ENCODE results near the gene CRIP1. TPM values are rescaled to one million over a fixed set of nuclear protein-coding genes. Genes with fewer than 3 reads are reported as not detected.

Gene CRIP1
- total RNA-seq, 1 donor from 2014 or later: 65.9 TPM

DNA sequence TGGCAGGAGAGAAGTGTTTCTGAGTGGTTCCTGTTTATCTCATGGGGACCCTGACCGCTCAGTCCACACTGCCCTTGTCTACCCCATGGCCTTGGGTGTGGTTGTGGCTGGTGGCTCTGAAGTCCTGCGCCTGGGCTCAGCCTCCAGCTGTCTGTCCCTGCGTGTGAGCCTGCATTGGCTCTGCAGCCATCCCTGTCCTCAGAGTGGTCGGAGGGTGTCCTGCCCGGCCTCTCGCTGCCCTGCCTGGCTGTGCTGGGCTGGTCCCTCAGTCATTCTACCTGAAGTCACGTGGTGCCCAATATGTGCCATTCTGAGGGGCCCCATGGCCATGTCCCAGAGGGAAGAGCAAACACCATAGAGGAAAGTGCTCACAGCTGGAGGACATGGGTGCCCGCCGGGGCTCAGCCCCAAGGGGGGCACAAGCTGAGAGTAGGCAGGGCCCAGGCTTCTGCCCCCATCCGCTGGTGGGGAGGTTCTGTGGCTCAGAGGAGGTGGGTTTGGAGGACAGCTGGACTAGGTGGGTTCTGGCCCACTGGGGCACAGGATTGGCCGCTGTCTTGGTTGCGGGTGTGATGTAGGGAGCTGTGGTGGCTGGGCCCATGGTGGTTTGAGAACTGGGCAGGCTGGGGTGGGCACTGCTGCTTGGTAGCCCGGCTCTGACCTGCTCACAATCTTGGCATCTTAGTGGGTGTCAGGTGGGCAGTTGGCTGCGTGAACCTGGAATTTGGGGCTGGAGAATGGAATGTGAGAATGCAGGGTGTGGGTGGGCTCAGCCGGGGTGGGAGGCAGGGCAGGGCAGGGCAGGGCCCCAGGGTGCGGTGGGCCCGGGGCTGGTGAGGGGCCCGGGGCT lies 16.0 kb downstream of the CRIP1 start:
- no peak overlapping the region for H3K27ac ChIP-seq (replicated peaks)
- H3K27me3 ChIP-seq (ENCODE audit: low read depth): peaks cover 6% of the 10 kb centered on the region
- H3K36me3 ChIP-seq: peaks cover 9% of the 10 kb centered on the region
- no peaks in the 10 kb centered on the region for H3K4me1 ChIP-seq
- no peaks in the 10 kb centered on the region for H3K9me3 ChIP-seq (replicated peaks)
- intact Hi-C loops (cut with micrococcal nuclease): no loop called here
- H3K4me3 ChIP-seq: no peak overlapping the region
- TF ChIP-seq, protein P1, sequence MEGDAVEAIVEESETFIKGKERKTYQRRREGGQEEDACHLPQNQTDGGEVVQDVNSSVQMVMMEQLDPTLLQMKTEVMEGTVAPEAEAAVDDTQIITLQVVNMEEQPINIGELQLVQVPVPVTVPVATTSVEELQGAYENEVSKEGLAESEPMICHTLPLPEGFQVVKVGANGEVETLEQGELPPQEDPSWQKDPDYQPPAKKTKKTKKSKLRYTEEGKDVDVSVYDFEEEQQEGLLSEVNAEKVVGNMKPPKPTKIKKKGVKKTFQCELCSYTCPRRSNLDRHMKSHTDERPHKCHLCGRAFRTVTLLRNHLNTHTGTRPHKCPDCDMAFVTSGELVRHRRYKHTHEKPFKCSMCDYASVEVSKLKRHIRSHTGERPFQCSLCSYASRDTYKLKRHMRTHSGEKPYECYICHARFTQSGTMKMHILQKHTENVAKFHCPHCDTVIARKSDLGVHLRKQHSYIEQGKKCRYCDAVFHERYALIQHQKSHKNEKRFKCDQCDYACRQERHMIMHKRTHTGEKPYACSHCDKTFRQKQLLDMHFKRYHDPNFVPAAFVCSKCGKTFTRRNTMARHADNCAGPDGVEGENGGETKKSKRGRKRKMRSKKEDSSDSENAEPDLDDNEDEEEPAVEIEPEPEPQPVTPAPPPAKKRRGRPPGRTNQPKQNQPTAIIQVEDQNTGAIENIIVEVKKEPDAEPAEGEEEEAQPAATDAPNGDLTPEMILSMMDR (IDR thresholded peaks at IDR 0.05; ENCODE audit: borderline replicate concordance): no peak
- no peak for DNase-seq

DNA sequence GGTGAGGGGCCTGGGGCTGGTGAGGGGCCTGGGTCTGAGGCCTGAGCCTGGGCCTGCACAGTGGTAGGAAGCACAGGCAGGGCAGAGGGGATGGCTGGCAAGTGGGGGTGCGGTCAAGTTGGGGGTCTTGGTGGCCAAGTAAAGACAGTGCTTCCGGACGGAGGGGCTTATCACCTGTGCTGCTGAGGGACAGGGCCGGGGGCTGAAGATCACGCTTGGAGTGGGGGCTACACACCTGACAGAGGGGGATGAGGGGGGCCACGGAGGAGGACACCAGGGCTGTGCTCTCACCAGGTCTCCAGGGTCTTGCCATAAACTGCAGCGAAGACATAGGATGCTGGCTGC lies 16.6 kb downstream of the CRIP1 start:
- no peaks in the 10 kb centered on the region for H3K4me1 ChIP-seq
- no peaks in the 10 kb centered on the region for H3K9me3 ChIP-seq (replicated peaks)
- no peak overlapping the region for H3K4me3 ChIP-seq
- no peak for DNase-seq
- H3K36me3 ChIP-seq: peaks cover 9% of the 10 kb centered on the region
- no peak overlapping the region for H3K27ac ChIP-seq (replicated peaks)
- intact Hi-C loops (cut with micrococcal nuclease): no loop called here
- TF ChIP-seq, protein P1 (IDR thresholded peaks at IDR 0.05; ENCODE audit: borderline replicate concordance): no peak
- peaks cover 12% of the 10 kb centered on the region for H3K27me3 ChIP-seq (ENCODE audit: low read depth)

DNA sequence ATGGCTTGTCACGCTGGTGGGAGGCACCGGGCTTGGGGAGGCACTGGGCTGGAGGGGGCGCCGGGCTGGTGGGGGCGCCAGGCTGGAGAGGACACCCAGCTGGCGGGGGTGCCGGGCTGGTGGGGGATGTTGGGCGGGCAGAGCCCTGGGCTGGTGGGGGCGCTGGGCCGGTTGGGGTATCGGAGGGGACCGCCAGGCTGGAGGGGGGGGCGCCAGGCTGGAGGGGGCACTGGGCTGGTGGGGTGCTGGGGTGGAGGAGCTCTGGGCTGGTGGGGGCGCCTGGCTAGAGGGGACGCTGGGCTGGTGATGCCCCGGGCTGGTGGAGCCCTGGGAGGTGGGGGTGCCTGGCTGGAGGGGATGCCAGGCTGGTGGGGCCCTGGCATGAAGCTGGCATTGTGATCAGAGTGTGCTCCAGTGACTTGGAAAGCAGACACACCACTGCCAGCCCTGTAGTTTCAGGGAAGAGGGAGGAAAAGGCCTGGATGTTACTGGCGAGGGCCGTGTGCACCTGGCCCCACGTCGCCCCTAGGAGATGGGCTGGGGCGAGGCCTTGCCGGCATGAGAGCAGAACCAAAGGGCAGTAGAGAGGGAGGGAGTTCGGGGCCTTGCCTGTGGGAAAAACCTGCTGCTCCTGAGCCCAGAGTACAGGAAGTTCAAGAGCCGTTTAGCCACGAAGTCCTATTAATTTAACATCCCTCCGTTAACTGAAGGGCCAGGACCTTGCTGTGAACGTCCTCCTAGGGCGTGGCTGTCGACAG lies 17.4 kb downstream of the CRIP1 start:
- TF ChIP-seq, protein P1 (IDR thresholded peaks at IDR 0.05; ENCODE audit: borderline replicate concordance): no peak
- H3K27me3 ChIP-seq (ENCODE audit: low read depth): peaks cover 20% of the 10 kb centered on the region
- H3K9me3 ChIP-seq (replicated peaks): no peaks in the 10 kb centered on the region
- intact Hi-C loops (cut with micrococcal nuclease): no loop called here
- no peak for DNase-seq
- H3K4me1 ChIP-seq: no peaks in the 10 kb centered on the region
- peaks cover under 1% of the 10 kb centered on the region for H3K36me3 ChIP-seq
- H3K27ac ChIP-seq (replicated peaks): no peak overlapping the region
- no peak overlapping the region for H3K4me3 ChIP-seq

DNA sequence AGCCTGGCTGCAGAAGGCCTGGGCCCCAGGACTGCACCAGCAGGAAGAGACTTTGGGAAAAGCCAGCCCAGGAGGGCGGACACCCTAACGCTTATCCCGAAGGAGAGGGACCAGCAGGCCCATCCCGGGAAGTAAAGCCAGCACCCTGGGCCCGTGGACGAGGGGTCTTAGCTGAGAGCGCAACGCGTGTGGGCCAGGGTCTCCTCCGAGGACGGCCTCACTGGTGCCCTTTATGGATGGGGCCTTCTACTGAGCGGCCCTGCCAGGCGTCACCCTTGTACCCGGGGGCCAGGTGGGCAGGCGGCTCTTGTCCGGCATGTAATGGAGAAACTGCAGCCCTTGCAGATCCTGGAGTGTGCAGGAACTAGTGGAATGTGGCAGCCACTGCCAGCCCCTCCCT lies 18.4 kb downstream of the CRIP1 start:
- Histone ChIP-seq H3K27me3 (ENCODE audit: low read depth) (peaks cover 30% of the 10 kb centered on the region), H3K4me1 (no peaks in the 10 kb centered on the region), H3K9me3 (replicated peaks) (no peaks in the 10 kb centered on the region), H3K36me3 (no peaks in the 10 kb centered on the region), H3K4me3 (no peak overlapping the region), H3K27ac (replicated peaks) (no peak overlapping the region)
- intact Hi-C loops (cut with micrococcal nuclease): no loop called here
- DNase-seq: no peak
- TF ChIP-seq, protein P1 (IDR thresholded peaks at IDR 0.05; ENCODE audit: borderline replicate concordance): no peak

DNA sequence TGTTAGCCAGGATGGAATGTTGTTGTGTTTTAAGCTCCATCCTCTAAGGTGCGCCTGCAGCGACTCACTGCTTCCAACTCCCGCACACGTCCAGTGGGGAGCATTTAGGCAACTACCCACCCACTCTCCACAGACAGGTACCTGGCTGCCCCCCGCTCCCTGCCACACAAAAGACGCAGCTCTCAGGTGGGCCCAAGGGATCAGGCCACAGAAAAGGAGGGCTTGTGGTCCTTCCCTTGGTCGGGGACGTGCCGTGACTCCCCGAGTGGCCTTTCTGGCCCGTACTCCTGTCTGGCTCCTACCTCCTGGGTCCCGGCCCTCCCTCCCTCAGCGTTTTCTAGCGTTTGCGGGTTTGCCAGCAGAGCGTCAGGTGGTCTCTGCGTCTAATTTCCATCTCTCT lies 20.6 kb downstream of the CRIP1 start:
- Histone ChIP-seq H3K27ac (replicated peaks) (no peak overlapping the region), H3K36me3 (no peaks in the 10 kb centered on the region), H3K27me3 (ENCODE audit: low read depth) (peaks cover 52% of the 10 kb centered on the region), H3K4me3 (no peak overlapping the region), H3K9me3 (replicated peaks) (no peaks in the 10 kb centered on the region), H3K4me1 (no peaks in the 10 kb centered on the region)
- no peak for DNase-seq
- intact Hi-C loops (cut with micrococcal nuclease): no loop called here
- TF ChIP-seq, protein P1 (IDR thresholded peaks at IDR 0.05; ENCODE audit: borderline replicate concordance): no peak
